ENCODE results near the gene ARHGAP8.

DNA sequence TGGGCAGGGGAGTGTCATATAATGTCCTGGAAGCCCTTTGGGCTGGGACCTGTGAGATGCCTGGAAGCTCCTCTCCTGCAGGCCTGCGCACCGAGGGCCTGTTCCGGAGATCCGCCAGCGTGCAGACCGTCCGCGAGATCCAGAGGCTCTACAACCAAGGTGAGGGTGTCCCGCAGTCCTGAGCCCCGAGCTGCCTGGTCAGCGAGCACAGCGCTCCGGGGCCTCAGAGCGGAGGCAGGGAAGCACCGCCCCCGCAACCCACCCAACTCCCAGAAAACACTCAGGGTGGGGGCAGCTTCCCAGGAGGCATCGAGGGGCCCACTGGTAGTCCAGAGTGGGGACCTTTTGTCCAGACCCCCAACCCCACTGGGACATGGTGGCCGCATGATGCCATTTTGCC, 95.5 kb downstream of the ARHGAP8 start:
- TF ChIP-seq, protein P1, sequence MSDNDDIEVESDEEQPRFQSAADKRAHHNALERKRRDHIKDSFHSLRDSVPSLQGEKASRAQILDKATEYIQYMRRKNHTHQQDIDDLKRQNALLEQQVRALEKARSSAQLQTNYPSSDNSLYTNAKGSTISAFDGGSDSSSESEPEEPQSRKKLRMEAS (IDR thresholded peaks at IDR 0.05), result no peak
- TF ChIP-seq NR2F6 (IDR thresholded peaks at IDR 0.05), result no peak
- no peak for TF ChIP-seq NR2F6 (CRISPR knock-in tag; IDR thresholded peaks at IDR 0.05)
- no peak for TF ChIP-seq HNRNPH1 (optimal IDR thresholded peaks at IDR 0.05; ENCODE audit: low read depth, low read length)
- TF ChIP-seq JUND (CRISPR knock-in tag; IDR thresholded peaks at IDR 0.05), result no peak
